ENCODE results near the gene MYL6.

- TF ChIP-seq CTCF (IDR thresholded peaks at IDR 0.05) (no peak), POLR2AphosphoS5 (IDR thresholded peaks at IDR 0.05; ENCODE audit: low read depth, low read length) (no peak)
These were observed 29.4 kb upstream of the MYL6 start for GRCh38 chr12:56128670-56129205.

All from Panc1 (cell line).